Transverse colon (tissue), 4 donors: Measurements from ENCODE around the gene FUT7. TPM values are rescaled to one million over a fixed set of nuclear protein-coding genes. Genes with fewer than 3 reads are reported as not detected.

ENCODE experiments used
- DNase-seq: peaks from one replicate; pipeline ENCODE4 v3.0.0-alpha.2; 2019
- H3K27ac ChIP-seq, 4 donors: fragments of 200-600 bp; sonication (generic); 2 replicates each; pipeline ENCODE4 v1.5.1; 2016 to 2018; ENCODE audit warnings: inconsistent platforms in 4 of 4
- H3K27me3 ChIP-seq: fragments of 200-600 bp; sonication (generic); 2 replicates; pipeline ENCODE4 v1.5.1; 2017; ENCODE audit warnings: inconsistent platforms
- H3K36me3 ChIP-seq, 4 donors: fragments of 200-600 bp; sonication (generic); 2 replicates each; pipeline ENCODE4 v1.5.1; 2017 to 2019; ENCODE audit warnings: inconsistent platforms in 4 of 4
- H3K4me1 ChIP-seq, 4 donors: fragments of 200-600 bp; sonication (generic); 2 replicates each; pipeline ENCODE4 v1.5.1; 2017 to 2020; ENCODE audit warnings: inconsistent platforms in 4 of 4
- H3K4me3 ChIP-seq, 4 donors: fragments of 200-600 bp; sonication (generic); 1 replicate in 1 of 4; 2 replicates in 3 of 4; pipeline versions ENCODE4 v1.5.1 to v1.6.1; 2017 to 2019; ENCODE audit warnings: inconsistent platforms in 4 of 4
- H3K9me3 ChIP-seq, 2 donors: fragments of 200-600 bp; sonication (generic); 2 replicates each; pipeline ENCODE4 v1.5.1; 2017 to 2019; ENCODE audit warnings: inconsistent platforms in 2 of 2
- EP300 ChIP-seq: sonication (generic); formaldehyde crosslinking; IDR thresholded peaks from one replicate; pipeline ENCODE4 v1.6.1; 2017; ENCODE audit warnings: antibody characterized with exemption, low read depth
- POLR2A ChIP-seq: fragments of 450-650 bp; IDR thresholded peaks from one replicate; pipeline ENCODE4 v1.6.1; 2016; ENCODE audit warnings: antibody characterized with exemption, mild to moderate bottlenecking, moderate library complexity
- POLR2AphosphoS5 ChIP-seq, 3 donors: sonication (generic); formaldehyde crosslinking; IDR thresholded peaks; one replicate each; pipeline ENCODE4 v1.6.1; 2016; ENCODE audit warnings: antibody characterized with exemption in 3 of 3
- WGBS, 2 donors: methylation state at CpG; one replicate each; pipeline ENCODE4 v1.1.5; 2018; ENCODE audit warnings: low coverage in 1 of 2; 5-methylcytosine and 5-hydroxymethylcytosine counted together
- in situ Hi-C, 4 donors: fragments of 200-750 bp; cut with MboI; loops; one replicate each; pipeline versions ENCODE4 v1.15.0 to v1.15.1; 2017; ENCODE audit warnings: low sequenced_read_pairs in 3 of 4, low pct_ligation_motif_present in 1 of 4, low pct_unique_long_range_greater_than_20kb in 1 of 4
- intact Hi-C: fragments of 100-400 bp; cut with DNase I; formaldehyde crosslinking; loops from one replicate; pipeline ENCODE4 v1.15.1; 2023; ENCODE audit warnings: low total_unique reads
- total RNA-seq, 4 donors: library from RNA; depleted of rRNA; stranded (reverse); fragments of >200 nt; gene quantifications; one replicate each; pipeline ENCODE4 v1.1.0, GENCODE V29; 2016
- TF ChIP-seq, protein P1 (sequence below), 5 experiments: fragments of 200-600 bp in 3 of 5; fragments of 450-650 bp in 2 of 5; sonication (generic) in 3 of 5; IDR thresholded peaks; 1 replicate in 2 of 5; 2 replicates in 3 of 5; pipeline ENCODE4 v1.5.1; 2016 to 2017; ENCODE audit warnings: antibody characterized with exemption in 5 of 5, inconsistent platforms in 3 of 5, mild to moderate bottlenecking in 2 of 5, moderate library complexity in 1 of 5

The FUT7 gene
- total RNA-seq, 4 donors from 2014 or later: not detected

DNA sequence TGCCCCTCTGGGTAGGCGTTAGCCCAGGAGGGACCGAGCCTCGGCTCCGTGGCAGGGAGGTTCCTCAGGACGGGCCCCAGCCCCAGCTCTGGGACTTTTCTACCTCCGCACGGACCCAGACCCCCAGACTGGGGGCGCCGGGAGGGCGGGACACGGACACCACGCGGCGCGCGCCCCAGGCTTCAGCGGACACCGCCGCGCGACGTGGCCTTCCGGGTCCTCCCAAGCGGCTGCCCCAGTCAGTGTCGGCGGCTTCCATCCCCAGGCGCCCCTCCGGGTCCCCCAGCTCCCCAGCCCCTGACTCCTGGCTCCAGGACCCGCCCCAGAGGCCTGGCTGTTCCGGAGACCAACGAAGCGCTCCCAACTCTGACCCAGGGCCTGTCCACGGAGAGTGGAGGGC lies 46.0 kb downstream of the FUT7 start:
- Histone ChIP-seq H3K27ac (no peak overlapping the region), H3K27me3 (peaks cover 45% of the 10 kb centered on the region), H3K36me3 (no peaks in the 10 kb centered on the region), H3K9me3 (no peaks in the 10 kb centered on the region), H3K4me3 (no peak overlapping the region), H3K4me1 (peaks cover 0 to 5% (median 0%) of the 10 kb centered on the region in 4 donors)
- intact Hi-C loops: no loop called here
- WGBS, 2 donors: 43% methylated on average over 12 of the region's 33 CpGs; no CpG with 5 or more reads in 1 of the 2 donors
- TF ChIP-seq POLR2AphosphoS5 (IDR thresholded peaks at IDR 0.05) (no peak), EP300 (no peak), POLR2A (no peak)
- TF ChIP-seq, protein P1, sequence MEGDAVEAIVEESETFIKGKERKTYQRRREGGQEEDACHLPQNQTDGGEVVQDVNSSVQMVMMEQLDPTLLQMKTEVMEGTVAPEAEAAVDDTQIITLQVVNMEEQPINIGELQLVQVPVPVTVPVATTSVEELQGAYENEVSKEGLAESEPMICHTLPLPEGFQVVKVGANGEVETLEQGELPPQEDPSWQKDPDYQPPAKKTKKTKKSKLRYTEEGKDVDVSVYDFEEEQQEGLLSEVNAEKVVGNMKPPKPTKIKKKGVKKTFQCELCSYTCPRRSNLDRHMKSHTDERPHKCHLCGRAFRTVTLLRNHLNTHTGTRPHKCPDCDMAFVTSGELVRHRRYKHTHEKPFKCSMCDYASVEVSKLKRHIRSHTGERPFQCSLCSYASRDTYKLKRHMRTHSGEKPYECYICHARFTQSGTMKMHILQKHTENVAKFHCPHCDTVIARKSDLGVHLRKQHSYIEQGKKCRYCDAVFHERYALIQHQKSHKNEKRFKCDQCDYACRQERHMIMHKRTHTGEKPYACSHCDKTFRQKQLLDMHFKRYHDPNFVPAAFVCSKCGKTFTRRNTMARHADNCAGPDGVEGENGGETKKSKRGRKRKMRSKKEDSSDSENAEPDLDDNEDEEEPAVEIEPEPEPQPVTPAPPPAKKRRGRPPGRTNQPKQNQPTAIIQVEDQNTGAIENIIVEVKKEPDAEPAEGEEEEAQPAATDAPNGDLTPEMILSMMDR (IDR thresholded peaks at IDR 0.05): no peak
- no peak for DNase-seq
- in situ Hi-C loops: no loop called here

DNA sequence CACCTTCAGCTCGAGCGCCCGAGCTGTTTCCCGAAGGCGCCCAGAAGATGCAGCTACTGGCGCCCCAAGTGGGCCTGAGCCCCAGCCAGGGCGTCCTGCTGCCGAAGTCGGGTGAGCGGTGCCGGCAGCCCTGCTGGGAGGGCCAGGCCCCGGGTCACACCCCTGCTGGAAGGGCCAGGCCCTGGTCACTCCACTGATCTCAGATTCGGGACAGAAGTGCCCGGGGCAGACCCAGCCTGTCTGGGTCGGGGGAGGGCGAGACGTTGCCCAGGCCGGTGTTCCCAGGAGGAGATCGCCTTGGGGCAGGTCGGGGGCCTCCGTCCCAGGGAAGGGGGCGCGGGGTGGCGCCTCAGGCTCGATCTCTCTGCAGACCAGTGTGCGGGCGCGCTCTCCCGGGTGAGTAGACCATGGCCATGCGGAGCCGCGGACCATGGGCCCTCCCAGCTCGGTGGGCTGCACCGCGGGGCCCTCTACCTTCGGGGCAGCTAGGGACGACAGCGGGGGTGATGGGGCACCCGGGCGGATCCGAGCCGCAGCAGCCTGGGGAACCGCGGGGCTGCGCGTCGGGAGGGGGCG lies 46.8 kb downstream of the FUT7 start:
- in situ Hi-C loops (no loop called here), intact Hi-C loops (no loop called here)
- Histone ChIP-seq H3K4me1 (peaks cover 0 to 5% (median 0%) of the 10 kb centered on the region in 4 donors), H3K9me3 (no peaks in the 10 kb centered on the region), H3K4me3 (no peak overlapping the region), H3K36me3 (no peaks in the 10 kb centered on the region), H3K27ac (no peak overlapping the region), H3K27me3 (peaks cover 45% of the 10 kb centered on the region)
- TF ChIP-seq POLR2A: no peak
- no peak for TF ChIP-seq EP300
- TF ChIP-seq POLR2AphosphoS5 (IDR thresholded peaks at IDR 0.05): no peak
- TF ChIP-seq, protein P1 (IDR thresholded peaks at IDR 0.05): no peak
- WGBS, 2 donors: 20% methylated on average over 12 of the region's 48 CpGs; no CpG with 5 or more reads in 1 of the 2 donors
- DNase-seq: no peak

DNA sequence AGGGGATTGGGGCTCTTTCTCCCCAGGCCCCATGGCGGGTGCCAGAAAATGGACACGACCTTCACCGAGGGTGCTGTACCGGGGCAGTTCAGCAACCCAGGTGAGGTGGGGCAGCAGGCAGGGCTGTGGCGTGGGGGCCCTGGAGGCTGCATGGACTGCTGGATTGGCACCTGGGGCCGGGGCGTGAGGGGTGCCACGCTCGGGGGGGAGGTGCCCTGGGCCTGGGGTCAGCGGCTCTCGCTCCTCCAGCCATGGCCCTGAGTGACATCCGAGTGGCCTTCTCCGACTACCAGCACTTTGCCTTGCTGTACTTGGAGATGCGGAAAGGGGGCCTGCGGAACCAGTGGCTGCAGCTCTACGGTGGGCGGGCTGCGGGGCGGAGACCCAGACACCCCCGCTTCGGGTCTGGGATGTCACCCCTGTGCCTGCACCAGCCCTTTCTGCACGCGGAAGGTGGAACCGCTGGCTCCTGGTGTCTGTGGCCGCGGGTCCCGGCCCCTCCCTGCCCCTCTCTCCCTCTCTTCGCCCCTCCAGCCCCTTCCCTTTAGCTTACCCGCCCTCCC lies 47.3 kb downstream of the FUT7 start:
- no peak overlapping the region for H3K27ac ChIP-seq
- WGBS, 2 donors: 66% methylated on average over 26 of the region's 29 CpGs; no CpG with 5 or more reads in 1 of the 2 donors
- TF ChIP-seq, protein P1 (IDR thresholded peaks at IDR 0.05): no peak
- no peak for TF ChIP-seq POLR2AphosphoS5 (IDR thresholded peaks at IDR 0.05)
- no peak for TF ChIP-seq EP300
- DNase-seq: no peak
- peaks cover 0 to 5% (median 0%) of the 10 kb centered on the region in 4 donors for H3K4me1 ChIP-seq
- no peaks in the 10 kb centered on the region for H3K36me3 ChIP-seq
- intact Hi-C loops (no loop called here), in situ Hi-C loops (no loop called here)
- H3K9me3 ChIP-seq: no peaks in the 10 kb centered on the region
- H3K27me3 ChIP-seq: peaks cover 45% of the 10 kb centered on the region
- no peak overlapping the region for H3K4me3 ChIP-seq

DNA sequence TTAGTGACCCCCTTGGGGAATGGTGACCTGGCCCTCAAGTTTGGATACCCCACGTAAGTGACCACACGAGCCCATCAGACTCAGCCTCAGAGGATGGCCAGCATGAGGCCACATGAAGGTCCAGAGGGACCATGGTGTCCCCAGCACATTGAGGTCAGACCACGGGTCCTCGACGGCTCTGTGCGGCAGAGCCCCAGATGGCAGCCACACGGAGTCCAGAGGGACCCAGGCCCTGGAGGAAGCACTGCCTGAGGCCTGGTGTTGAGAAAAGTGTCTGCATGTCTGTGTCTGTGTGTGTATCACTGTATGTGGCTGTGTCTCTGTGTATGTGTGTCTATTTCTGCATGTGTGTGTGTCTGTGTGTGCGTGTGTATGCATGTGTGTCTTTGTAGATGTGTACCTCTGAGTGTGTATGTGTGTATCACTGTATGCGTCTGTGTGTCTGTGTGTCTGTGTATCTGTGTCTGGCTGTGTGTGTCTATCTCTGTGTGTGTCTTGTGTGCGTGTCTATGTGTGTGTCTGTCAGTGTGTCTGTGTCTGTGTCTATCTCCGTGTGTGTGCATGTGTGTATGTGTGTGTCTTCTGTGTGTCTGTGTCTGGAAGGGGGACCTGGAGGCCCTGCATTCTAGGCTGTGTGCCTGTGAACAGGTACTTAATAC lies 48.1 kb downstream of the FUT7 start:
- Histone ChIP-seq H3K36me3 (no peaks in the 10 kb centered on the region), H3K4me1 (peaks cover 0 to 5% (median 0%) of the 10 kb centered on the region in 4 donors), H3K9me3 (no peaks in the 10 kb centered on the region), H3K27ac (no peak overlapping the region), H3K4me3 (no peak overlapping the region), H3K27me3 (peaks cover 45% of the 10 kb centered on the region)
- TF ChIP-seq POLR2AphosphoS5 (IDR thresholded peaks at IDR 0.05): no peak
- TF ChIP-seq EP300: no peak
- TF ChIP-seq, protein P1 (IDR thresholded peaks at IDR 0.05): no peak
- TF ChIP-seq POLR2A: no peak
- intact Hi-C loops (no loop called here), in situ Hi-C loops (no loop called here)
- no peak for DNase-seq
- WGBS, 2 donors: 75 to 94% methylated on average over 3 to 11 of the region's 11 CpGs
